GM12878 (cell line): ENCODE measurements around the gene PYGM. TPM values are rescaled to one million over a fixed set of nuclear protein-coding genes. Genes with fewer than 3 reads are reported as not detected.

ENCODE experiments used
- ATAC-seq: fragments of 200-7000 bp; cut with Tn5 transposase; 3 replicates; pipeline ENCODE4 v1.9.1; 2020; ENCODE audit warnings: mild to moderate bottlenecking, moderate library complexity
- BruUV-seq: library from RNA; stranded (reverse); fragments of 400-500 nt; replicated peaks from 2 replicates; lab custom pipeline; 2021; lab: Mats Ljungman, UMichigan
- CTCF ChIA-PET: fragments of 300-600 bp; sonication (Branson Sonifier 250); formaldehyde crosslinking; extraction: SDS; loops from one replicate; lab custom pipeline; 2021; ENCODE audit warnings: inconsistent platforms; lab: Yijun Ruan, JAX
- POLR2A ChIA-PET: fragments of 350-600 bp; formaldehyde crosslinking; extraction: SDS; loops from one replicate; lab custom pipeline; 2021; ENCODE audit warnings: inconsistent platforms; lab: Charles Lee
- RAD21 ChIA-PET: fragments of 300-600 bp; sonication (Branson Sonifier 250); formaldehyde crosslinking; loops from one replicate; lab custom pipeline; 2023; ENCODE audit warnings: antibody characterized with exemption; ENCODE audit not compliant: unreplicated experiment; lab: Charles Lee
- SMC1A ChIA-PET: fragments of 300-600 bp; sonication (Branson Sonifier 250); formaldehyde crosslinking; loops from one replicate; lab custom pipeline; 2023; ENCODE audit not compliant: unreplicated experiment, uncharacterized antibody; lab: Charles Lee
- DNase-seq: peaks from one replicate; pipeline ENCODE4 v3.0.0-alpha.2; 2011; ENCODE audit warnings: low read depth, low spot score
- FAIRE-seq: peaks from 3 replicates; lab custom pipeline; 2011; peaks lifted over from hg19 to GRCh38; lab: Jason Lieb, UNC
- H2AFZ ChIP-seq: 2 replicates; pipeline ENCODE4 v1.6.0; 2011; ENCODE audit warnings: low read depth, low read length, control low read depth; ENCODE audit not compliant: control insufficient read depth
- H3K27ac ChIP-seq: 2 replicates; pipeline ENCODE4 v1.5.1; 2011; ENCODE audit warnings: control low read depth; ENCODE audit not compliant: control insufficient read depth, insufficient read depth
- H3K27me3 ChIP-seq, 2 experiments: replicated peaks in 1 of 2; 2 replicates each; pipeline versions ENCODE4 v1.6.0 to v1.6.1; 2011; ENCODE audit warnings: low read length in 1 of 2; ENCODE audit not compliant: control insufficient read depth in 2 of 2, insufficient read depth in 2 of 2
- H3K36me3 ChIP-seq, 2 experiments: 2 replicates each; pipeline ENCODE4 v1.5.1; 2011; ENCODE audit warnings: low read length in 1 of 2; ENCODE audit not compliant: control insufficient read depth in 2 of 2, insufficient read depth in 2 of 2
- H3K4me1 ChIP-seq: 2 replicates; pipeline ENCODE4 v1.6.1; 2011; ENCODE audit warnings: mild to moderate bottlenecking, low read length, moderate library complexity, mixed read lengths; ENCODE audit not compliant: control insufficient read depth, insufficient read depth
- H3K4me2 ChIP-seq: 2 replicates; pipeline ENCODE4 v1.6.0; 2011; ENCODE audit warnings: control low read depth; ENCODE audit not compliant: control insufficient read depth, insufficient read depth
- H3K4me3 ChIP-seq: fragments of 200-600 bp; sonication (generic); 2 replicates; pipeline ENCODE4 v1.5.1; 2016
- H3K79me2 ChIP-seq: 2 replicates; pipeline ENCODE4 v1.6.0; 2011; ENCODE audit warnings: low read length; ENCODE audit not compliant: control insufficient read depth, insufficient read depth
- H3K9ac ChIP-seq: 2 replicates; pipeline ENCODE4 v1.8.0; 2011; ENCODE audit warnings: low read length, control low read depth, mixed read lengths; ENCODE audit not compliant: control insufficient read depth, insufficient read depth
- H3K9me3 ChIP-seq: replicated peaks from 3 replicates; pipeline ENCODE4 v1.5.1; 2011; ENCODE audit warnings: mild to moderate bottlenecking, low read length; ENCODE audit not compliant: control insufficient read depth, insufficient read depth
- H4K20me1 ChIP-seq: 2 replicates; pipeline ENCODE4 v1.6.0; 2011; ENCODE audit not compliant: control insufficient read depth, insufficient read depth
- BCL3 ChIP-seq: IDR thresholded peaks from 2 replicates; pipeline ENCODE4 v1.6.1; 2011; ENCODE audit warnings: borderline replicate concordance, low read depth, mild to moderate bottlenecking, moderate library complexity, low read length; ENCODE audit not compliant: insufficient read depth, poor library complexity, severe bottlenecking
- CREB1 ChIP-seq: IDR thresholded peaks from 2 replicates; pipeline ENCODE4 v1.6.1; 2012; ENCODE audit warnings: low read depth, mild to moderate bottlenecking, inconsistent platforms
- CREM ChIP-seq: IDR thresholded peaks from 2 replicates; pipeline ENCODE4 v1.6.1; 2014; ENCODE audit warnings: antibody characterized with exemption, low read depth
- E2F8 ChIP-seq: fragments of 450-650 bp; IDR thresholded peaks from 2 replicates; pipeline ENCODE4 v1.6.1; 2018; ENCODE audit warnings: mild to moderate bottlenecking, low read depth, moderate library complexity; ENCODE audit not compliant: partially characterized antibody
- FOXK2 ChIP-seq: fragments of 450-650 bp; IDR thresholded peaks from 2 replicates; pipeline ENCODE4 v1.6.1; 2017; ENCODE audit warnings: mild to moderate bottlenecking, moderate library complexity
- HSF1 ChIP-seq: fragments of 150-350 bp; IDR thresholded peaks from 2 replicates; pipeline ENCODE4 v1.6.1; 2014; ENCODE audit warnings: mild to moderate bottlenecking, low read depth, low read length
- IKZF1 ChIP-seq: fragments of 450-650 bp; conservative IDR thresholded peaks from 2 replicates; pipeline ENCODE4 v1.6.1; 2017; ENCODE audit warnings: antibody characterized with exemption, mild to moderate bottlenecking
- MXI1 ChIP-seq: fragments of 150-350 bp; IDR thresholded peaks from 2 replicates; pipeline ENCODE4 v1.6.1; 2011; ENCODE audit warnings: low read depth, mild to moderate bottlenecking, inconsistent platforms, low read length, improper control_type of control experiment
- NR2F1 ChIP-seq: fragments of 450-650 bp; conservative IDR thresholded peaks from 2 replicates; pipeline ENCODE4 v1.6.1; 2017; ENCODE audit warnings: mild to moderate bottlenecking
- REST ChIP-seq: IDR thresholded peaks from 2 replicates; pipeline ENCODE4 v1.6.1; 2012; ENCODE audit warnings: mild to moderate bottlenecking, low read depth, low read length
- ZNF217 ChIP-seq: fragments of 450-650 bp; IDR thresholded peaks from 2 replicates; pipeline ENCODE4 v1.6.1; 2017; ENCODE audit warnings: antibody characterized with exemption, mild to moderate bottlenecking
- WGBS: methylation state at CpG from one replicate; pipeline ENCODE4 v1.1.6; 2016; ENCODE audit warnings: low lambda C conversion rate; ENCODE audit not compliant: insufficient replicate concordance, insufficient coverage; ENCODE audit errors: missing lambda C conversion rate; 5-methylcytosine and 5-hydroxymethylcytosine counted together
- in situ Hi-C: fragments of 300-500 bp; cut with MboI; formaldehyde crosslinking; loops from 9 replicates; pipeline ENCODE4 v1.14.3; 2018; ENCODE audit warnings: mixed read lengths
- intact Hi-C: fragments of 100-400 bp; cut with micrococcal nuclease; formaldehyde crosslinking; loops from one replicate; pipeline ENCODE4 v1.14.2; 2022; ENCODE audit not compliant: unreplicated experiment
- polyA plus RNA-seq, 11 experiments: library from polyadenylated mRNA; depleted of rRNA in 4 of 11; unstranded in 6 of 11; stranded (reverse) in 5 of 11; fragments of >200 nt; fragmentation: Nextera tagmentation in 4 of 11; fragmentation: Illumina TruSeq in 1 of 11; extraction: Ambion mirVana in 4 of 11; extraction: Trizol in 1 of 11; gene quantifications; 1 replicate in 1 of 11; 2 replicates in 10 of 11; pipeline versions ENCODE4 v1.2.1 to v1.2.3, GENCODE V29; 2011 to 2016; ENCODE audit warnings: inconsistent platforms in 2 of 11, missing spikeins in 2 of 11, low read depth in 1 of 11
- total RNA-seq, 4 experiments: library from RNA; depleted of rRNA in 3 of 4; stranded (reverse); fragments of >200 nt in 3 of 4; fragmentation: Illumina TruSeq in 1 of 4; extraction: Trizol in 1 of 4; gene quantifications; 2 replicates each; pipeline versions ENCODE4 v1.2.1 to v1.2.3, GENCODE V29; 2013 to 2021

The PYGM gene
- total and polyA plus RNA-seq, 10 of the 15 experiments (the other 5 are each of a cell fraction or from before 2014, with no cell fraction given), result 0.04 to 3.7 (median 0.27) TPM; not detected in 1

- ATAC-seq, result peak; percentile 73
- H3K4me1 ChIP-seq, result peaks cover 37% of the 10 kb centered on the region
- 2% methylated on average over 32 of the region's 58 CpGs for WGBS
- TF ChIP-seq FOXK2 (no peak), HSF1 (no peak), E2F8 (peak; percentile 33), BCL3 (no peak), CREM (no peak), REST (no peak), NR2F1 (0 out of 2 replicates have a peak, but pooled peaks have one; percentile 34), CREB1 (peak; percentile 30; the same call in 1 of the 2 replicates), MXI1 (0 out of 2 replicates have a peak, but pooled peaks have one; percentile 33), ZNF217 (no peak), IKZF1 (peak; percentile 73)
These were observed 43.5 kb upstream of the PYGM start, which contains the start of gene MAP4K2 for GRCh38 chr11:64803158-64803845. TSS of gene MAP4K2 (minus strand) at chr11:64803214. CDS start at chr11:64803149, 65 bp downstream.

More at GRCh38 chr11:64803158-64803845, 43.5 kb upstream of the PYGM start, which contains the start of gene MAP4K2:
- ChIA-PET SMC1A (interaction anchor here (1.0 to 1.5 kb wide), 3 partner anchors 8 to 318 kb away, joined by 4 read pairs; partner anchors contain the start of genes FAU, MEN1 and MRPL49), POLR2A (interaction anchor here (0.6 to 5.4 kb wide), 4 partner anchors 24 to 117 kb away, joined by 3 to 33 read pairs (median 3); partner anchors contain the start of gene SF1), RAD21 (interaction anchor here (1.5 to 2.8 kb wide), 3 partner anchors 19 to 115 kb away, joined by 3 to 12 read pairs (median 5); partner anchors contain the start of gene SF1), CTCF (interaction anchor here (0.7 to 5.8 kb wide), 5 partner anchors 16 to 486 kb away, joined by 3 to 41 read pairs (median 4); partner anchors contain the start of genes PRDX5 and TRMT112)
- Histone ChIP-seq H2AFZ (peak within 1 kb of the TSS; percentile 63), H3K4me2 (peak within 1 kb of the TSS; percentile 97), H4K20me1 (no peaks in the 10 kb centered on the region), H3K27me3 (no peaks in the 10 kb centered on the region), H3K9ac (peak within 1 kb of the TSS; percentile 93), H3K36me3 (peaks cover 5 to 6% of the 10 kb centered on the region in 2 experiments; a peak in 3 of 4 replicates), H3K4me3 (peak within 1 kb of the TSS; percentile 87), H3K27ac (peak within 1 kb of the TSS; percentile 92), H3K9me3 (no peaks in the 10 kb centered on the region), H3K79me2 (peaks cover 30% of the 10 kb centered on the region)
- BruUV-seq, result no TSS peak
- peak; percentile 13 for FAIRE-seq
- DNase-seq, result peak; percentile 3
- in situ Hi-C loops, result no loop called here
- intact Hi-C loops, result no loop called here
